Natural killer cell (primary cell): ENCODE measurements around the gene TANGO2. TPM values are rescaled to one million over a fixed set of nuclear protein-coding genes. Genes with fewer than 3 reads are reported as not detected.

Experiments
- ATAC-seq, 3 donors: fragments of 150-1000 bp in 2 of 3; fragments of 200-7000 bp in 1 of 3; cut with Tn5 transposase; 1 replicate in 1 of 3; 2 replicates in 2 of 3; pipeline ENCODE4 v1.10.0; 2021; ENCODE audit warnings: mild to moderate bottlenecking in 2 of 3, moderate library complexity in 2 of 3
- DNase-seq, 2 donors: peaks; one replicate each; pipeline versions ENCODE4 v3.0.0 to v3.0.0-alpha.2; 2013 to 2021; ENCODE audit warnings: mixed read lengths in 1 of 2
- H3K27ac ChIP-seq: one replicate; pipeline ENCODE4 v1.5.1; 2013; ENCODE audit warnings: mild to moderate bottlenecking, low read length
- H3K27me3 ChIP-seq: one replicate; pipeline ENCODE4 v1.6.1; 2013; ENCODE audit warnings: low read length; ENCODE audit not compliant: control insufficient read depth, insufficient read depth
- H3K36me3 ChIP-seq: one replicate; pipeline ENCODE4 v1.6.1; 2013; ENCODE audit warnings: low read length; ENCODE audit not compliant: control insufficient read depth, insufficient read depth
- H3K4me1 ChIP-seq: one replicate; pipeline ENCODE4 v1.6.1; 2013; ENCODE audit warnings: low read length; ENCODE audit not compliant: control insufficient read depth, insufficient read depth
- H3K4me3 ChIP-seq: one replicate; pipeline ENCODE4 v1.5.1; 2013; ENCODE audit warnings: low read length
- H3K9me3 ChIP-seq: one replicate; pipeline ENCODE4 v1.6.1; 2013; ENCODE audit warnings: low read length; ENCODE audit not compliant: control insufficient read depth, insufficient read depth
- H3K27ac Mint-ChIP-seq, 2 donors: one replicate each; pipeline ENCODE4 v1.8.0; 2022; ENCODE audit warnings: mild to moderate bottlenecking in 2 of 2, mixed read lengths in 2 of 2, moderate library complexity in 1 of 2
- H3K27me3 Mint-ChIP-seq, 2 donors: one replicate each; pipeline ENCODE4 v1.8.0; 2022; ENCODE audit warnings: low read depth in 2 of 2, mixed read lengths in 2 of 2
- H3K36me3 Mint-ChIP-seq: one replicate; pipeline ENCODE4 v1.8.0; 2022; ENCODE audit warnings: mixed read lengths
- H3K4me1 Mint-ChIP-seq, 2 donors: one replicate each; pipeline ENCODE4 v1.8.0; 2022; ENCODE audit warnings: mixed read lengths in 2 of 2
- H3K4me3 Mint-ChIP-seq: one replicate; pipeline ENCODE4 v1.8.0; 2022; ENCODE audit warnings: mild to moderate bottlenecking, moderate library complexity, mixed read lengths
- H3K9me3 Mint-ChIP-seq, 2 donors: one replicate each; pipeline ENCODE4 v1.8.0; 2022; ENCODE audit warnings: mixed read lengths in 2 of 2
- WGBS: methylation state at CpG from one replicate; pipeline ENCODE4 v1.1.7; 2013; ENCODE audit warnings: missing lambda C conversion rate; ENCODE audit not compliant: insufficient coverage; 5-methylcytosine and 5-hydroxymethylcytosine counted together
- intact Hi-C: fragments of 100-400 bp; cut with micrococcal nuclease; formaldehyde crosslinking; loops from one replicate; pipeline ENCODE4 v1.14.2; 2022
- total RNA-seq, 4 donors: library from RNA; stranded (reverse); fragments of 120-200 nt in 1 of 4; gene quantifications; one replicate each; pipeline versions ENCODE4 v1.2.3 to v1.2.4, GENCODE V29; 2013 to 2022
- TF ChIP-seq, protein P1 (sequence below): fragments of 200-600 bp; IDR thresholded peaks from one replicate; pipeline ENCODE4 v1.8.0; 2022; ENCODE audit warnings: antibody characterized with exemption

Gene TANGO2
- total RNA-seq, 3 donors from 2014 or later (not counting 1 experiment from before 2014, with no cell fraction given): 33.3 to 53.0 (median 46.2) TPM

- intact Hi-C loops: no loop called here
- Mint-ChIP-seq H3K27me3 (no peaks in the 10 kb centered on the region), H3K27ac (no peak overlapping the region)
These were observed 29.1 kb upstream of the TANGO2 start for GRCh38 chr22:19991645-19992451.

DNA sequence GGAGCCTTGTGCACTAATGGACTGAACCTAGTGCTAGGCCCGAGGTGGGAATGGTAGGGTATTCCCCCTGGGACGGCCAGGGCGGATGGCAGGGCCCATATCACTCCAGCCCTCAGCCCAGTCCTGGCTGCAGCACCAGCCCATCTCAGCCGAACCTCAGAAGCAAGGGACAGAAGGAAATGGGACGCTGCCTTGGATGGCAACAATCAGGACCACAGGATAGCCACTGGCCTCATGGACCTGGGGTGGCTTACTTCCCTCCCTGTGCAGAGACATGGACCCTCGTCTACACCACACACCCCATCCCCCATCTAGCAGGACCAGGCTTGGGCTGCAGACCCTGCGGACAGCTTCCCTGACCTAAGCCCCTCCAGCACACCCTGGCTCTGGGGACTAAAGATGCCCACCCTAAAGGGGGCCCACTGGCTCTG, 28.4 kb upstream of the TANGO2 start:
- peaks cover 2% of the 10 kb centered on the region for H3K4me1 ChIP-seq
- H3K27ac Mint-ChIP-seq: no peak overlapping the region
- H3K4me3 Mint-ChIP-seq: no peak overlapping the region
- ATAC-seq: no peak
- no peak overlapping the region for H3K4me3 ChIP-seq
- no peaks in the 10 kb centered on the region for H3K27me3 ChIP-seq
- intact Hi-C loops: no loop called here
- TF ChIP-seq, protein P1, sequence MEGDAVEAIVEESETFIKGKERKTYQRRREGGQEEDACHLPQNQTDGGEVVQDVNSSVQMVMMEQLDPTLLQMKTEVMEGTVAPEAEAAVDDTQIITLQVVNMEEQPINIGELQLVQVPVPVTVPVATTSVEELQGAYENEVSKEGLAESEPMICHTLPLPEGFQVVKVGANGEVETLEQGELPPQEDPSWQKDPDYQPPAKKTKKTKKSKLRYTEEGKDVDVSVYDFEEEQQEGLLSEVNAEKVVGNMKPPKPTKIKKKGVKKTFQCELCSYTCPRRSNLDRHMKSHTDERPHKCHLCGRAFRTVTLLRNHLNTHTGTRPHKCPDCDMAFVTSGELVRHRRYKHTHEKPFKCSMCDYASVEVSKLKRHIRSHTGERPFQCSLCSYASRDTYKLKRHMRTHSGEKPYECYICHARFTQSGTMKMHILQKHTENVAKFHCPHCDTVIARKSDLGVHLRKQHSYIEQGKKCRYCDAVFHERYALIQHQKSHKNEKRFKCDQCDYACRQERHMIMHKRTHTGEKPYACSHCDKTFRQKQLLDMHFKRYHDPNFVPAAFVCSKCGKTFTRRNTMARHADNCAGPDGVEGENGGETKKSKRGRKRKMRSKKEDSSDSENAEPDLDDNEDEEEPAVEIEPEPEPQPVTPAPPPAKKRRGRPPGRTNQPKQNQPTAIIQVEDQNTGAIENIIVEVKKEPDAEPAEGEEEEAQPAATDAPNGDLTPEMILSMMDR: no peak
- no peak for DNase-seq
- no peaks in the 10 kb centered on the region for H3K36me3 ChIP-seq
- no peaks in the 10 kb centered on the region for H3K4me1 Mint-ChIP-seq
- H3K9me3 Mint-ChIP-seq: no peaks in the 10 kb centered on the region
- no peak overlapping the region for H3K27ac ChIP-seq
- WGBS: 88% methylated on average over 7 of the region's 7 CpGs
- no peaks in the 10 kb centered on the region for H3K9me3 ChIP-seq
- no peaks in the 10 kb centered on the region for H3K27me3 Mint-ChIP-seq
- H3K36me3 Mint-ChIP-seq: no peaks in the 10 kb centered on the region

More at GRCh38 chr22:19991645-19992451, 29.1 kb upstream of the TANGO2 start:
- Histone ChIP-seq H3K27me3 (no peaks in the 10 kb centered on the region), H3K4me3 (no peak overlapping the region), H3K27ac (no peak overlapping the region), H3K4me1 (peaks cover 5% of the 10 kb centered on the region), H3K9me3 (no peaks in the 10 kb centered on the region), H3K36me3 (no peaks in the 10 kb centered on the region)
- Mint-ChIP-seq H3K4me1 (no peaks in the 10 kb centered on the region), H3K36me3 (no peaks in the 10 kb centered on the region), H3K4me3 (no peak overlapping the region), H3K9me3 (no peaks in the 10 kb centered on the region)
- DNase-seq (no peak), ATAC-seq (no peak)
- TF ChIP-seq, protein P1: no peak
- WGBS: 93% methylated on average over 23 of the region's 23 CpGs

DNA sequence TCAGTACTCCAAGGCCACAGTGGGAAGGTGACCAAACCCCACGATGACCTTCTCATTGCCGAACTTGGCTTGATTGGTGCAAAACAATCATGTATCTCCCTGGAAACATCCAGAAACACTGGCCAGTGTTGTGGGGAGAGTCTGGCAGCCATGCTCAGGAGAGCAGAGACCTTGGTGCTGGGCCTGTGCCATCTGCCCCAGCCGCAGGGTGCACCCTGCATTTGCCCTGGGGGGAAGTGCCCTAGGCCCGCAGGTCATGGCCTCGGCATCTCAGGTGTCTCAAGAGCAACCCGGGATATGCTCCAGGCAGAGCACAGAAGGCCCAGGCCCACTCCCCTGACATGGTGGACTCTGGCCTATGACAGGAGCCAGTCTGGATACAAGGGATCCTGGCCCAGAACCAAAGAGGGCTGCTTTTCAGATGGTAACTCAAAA, 28.0 kb upstream of the TANGO2 start:
- Mint-ChIP-seq H3K27me3 (no peaks in the 10 kb centered on the region), H3K4me3 (no peak overlapping the region), H3K4me1 (no peaks in the 10 kb centered on the region), H3K9me3 (no peaks in the 10 kb centered on the region), H3K27ac (no peak overlapping the region), H3K36me3 (no peaks in the 10 kb centered on the region)
- no peaks in the 10 kb centered on the region for H3K9me3 ChIP-seq
- H3K36me3 ChIP-seq: no peaks in the 10 kb centered on the region
- no peak overlapping the region for H3K4me3 ChIP-seq
- TF ChIP-seq, protein P1: no peak
- intact Hi-C loops: no loop called here
- H3K4me1 ChIP-seq: no peaks in the 10 kb centered on the region
- H3K27me3 ChIP-seq: no peaks in the 10 kb centered on the region
- WGBS: 92% methylated on average over 6 of the region's 6 CpGs
- ATAC-seq: no peak
- no peak overlapping the region for H3K27ac ChIP-seq
- DNase-seq: no peak

- no peak for DNase-seq
These were observed 27.0 kb upstream of the TANGO2 start for GRCh38 chr22:19993926-19994325.

More at GRCh38 chr22:19993926-19994325, 27.0 kb upstream of the TANGO2 start:
- H3K27me3 Mint-ChIP-seq: no peaks in the 10 kb centered on the region
- H3K4me1 ChIP-seq: no peaks in the 10 kb centered on the region
- no peaks in the 10 kb centered on the region for H3K36me3 Mint-ChIP-seq
- no peak overlapping the region for H3K4me3 ChIP-seq
- no peak overlapping the region for H3K27ac ChIP-seq
- H3K9me3 ChIP-seq: no peaks in the 10 kb centered on the region
- H3K36me3 ChIP-seq: no peaks in the 10 kb centered on the region
- no peak overlapping the region for H3K27ac Mint-ChIP-seq
- no peak for ATAC-seq
- H3K4me1 Mint-ChIP-seq: no peaks in the 10 kb centered on the region
- H3K9me3 Mint-ChIP-seq: no peaks in the 10 kb centered on the region
- intact Hi-C loops: no loop called here
- no peak overlapping the region for H3K4me3 Mint-ChIP-seq
- WGBS: 94% methylated on average over 7 of the region's 7 CpGs
- H3K27me3 ChIP-seq: no peaks in the 10 kb centered on the region
- TF ChIP-seq, protein P1: no peak
